Mesendoderm (in vitro differentiated cells): ENCODE data around the gene SMC3.

Experiments
- DNase-seq: peaks from one replicate; pipeline ENCODE4 v3.0.0; 2013
- H2AK5ac ChIP-seq: 2 replicates; pipeline ENCODE4 v1.6.1; 2013; ENCODE audit warnings: low read length, inconsistent platforms
- H2BK120ac ChIP-seq: 2 replicates; pipeline ENCODE4 v1.6.1; 2013; ENCODE audit warnings: low read depth, mild to moderate bottlenecking, low read length, moderate library complexity, mixed read lengths
- H2BK15ac ChIP-seq: replicated peaks from 2 replicates; pipeline ENCODE4 v1.6.1; 2013; ENCODE audit warnings: low read depth, mild to moderate bottlenecking, moderate library complexity
- H2BK5ac ChIP-seq: 2 replicates; pipeline ENCODE4 v1.6.1; 2013; ENCODE audit warnings: low read length, inconsistent platforms
- H3K18ac ChIP-seq: 2 replicates; pipeline ENCODE4 v1.6.1; 2013; ENCODE audit warnings: mild to moderate bottlenecking, low read length, mixed read lengths
- H3K23ac ChIP-seq: one replicate; pipeline ENCODE4 v1.6.1; 2013; ENCODE audit warnings: low read length
- H3K27ac ChIP-seq: 2 replicates; pipeline ENCODE4 v1.5.1; 2013; ENCODE audit warnings: low read depth, mild to moderate bottlenecking, inconsistent platforms, low read length, moderate library complexity
- H3K27me3 ChIP-seq: 2 replicates; pipeline ENCODE4 v1.6.1; 2013; ENCODE audit warnings: low read length, control low read depth, mild to moderate bottlenecking, inconsistent platforms; ENCODE audit not compliant: insufficient read depth, poor library complexity
- H3K36me3 ChIP-seq: 2 replicates; pipeline ENCODE4 v1.6.1; 2013; ENCODE audit warnings: low read length, inconsistent platforms; ENCODE audit not compliant: control insufficient read depth, insufficient read depth
- H3K4ac ChIP-seq: one replicate; pipeline ENCODE4 v1.6.1; 2013; ENCODE audit warnings: low read depth, mild to moderate bottlenecking, low read length, moderate library complexity
- H3K4me1 ChIP-seq: 2 replicates; pipeline ENCODE4 v1.6.1; 2013; ENCODE audit warnings: low read depth, low read length, inconsistent platforms; ENCODE audit not compliant: control insufficient read depth
- H3K4me2 ChIP-seq: 2 replicates; pipeline ENCODE4 v1.6.1; 2013; ENCODE audit warnings: low read length
- H3K4me3 ChIP-seq: 2 replicates; pipeline ENCODE4 v1.5.1; 2013; ENCODE audit warnings: mild to moderate bottlenecking, low read length
- H3K56ac ChIP-seq: one replicate; pipeline ENCODE4 v1.6.1; 2013; ENCODE audit warnings: low read length
- H3K79me1 ChIP-seq: 2 replicates; pipeline ENCODE4 v1.6.1; 2013; ENCODE audit warnings: low read length, inconsistent platforms
- H3K79me2 ChIP-seq: 2 replicates; pipeline ENCODE4 v1.6.1; 2013; ENCODE audit warnings: mild to moderate bottlenecking, low read length; ENCODE audit not compliant: control insufficient read depth, insufficient read depth
- H3K9ac ChIP-seq: 2 replicates; pipeline ENCODE4 v1.6.1; 2013; ENCODE audit warnings: low read length, inconsistent platforms
- H4K5ac ChIP-seq: one replicate; pipeline ENCODE4 v1.6.1; 2013; ENCODE audit warnings: low read length
- H4K8ac ChIP-seq: one replicate; pipeline ENCODE4 v1.6.1; 2013; ENCODE audit warnings: low read depth, mild to moderate bottlenecking, control low read depth, low read length, moderate library complexity
- WGBS: extraction: QIAGEN DNeasy Blood & Tissue Kit; methylation state at CpG from one replicate; pipeline ENCODE4 v1.1.7; 2013; ENCODE audit warnings: low lambda C conversion rate, missing lambda C conversion rate; ENCODE audit not compliant: insufficient coverage; ENCODE audit errors: extremely low coverage; 5-methylcytosine and 5-hydroxymethylcytosine counted together

SMC3 gene

GRCh38 chr10:110535958-110536891 lies 31.3 kb upstream of the SMC3 start:
- no peak overlapping the region for H2AK5ac ChIP-seq
- no CpG with 5 or more reads among the region's 12 CpGs for WGBS
- H2BK15ac ChIP-seq, result no peak overlapping the region
- H3K36me3 ChIP-seq, result no peaks in the 10 kb centered on the region
- no peak overlapping the region for H4K8ac ChIP-seq
- no peak overlapping the region for H3K4ac ChIP-seq
- no peak overlapping the region for H3K4me2 ChIP-seq
- H3K79me1 ChIP-seq, result no peaks in the 10 kb centered on the region
- no peaks in the 10 kb centered on the region for H3K79me2 ChIP-seq
- H3K27me3 ChIP-seq, result no peaks in the 10 kb centered on the region
- peaks cover 2% of the 10 kb centered on the region for H3K4me1 ChIP-seq
- H4K5ac ChIP-seq, result no peak overlapping the region
- no peak overlapping the region for H3K18ac ChIP-seq
- H3K23ac ChIP-seq, result no peak overlapping the region
- no peak for DNase-seq
- no peak overlapping the region for H2BK5ac ChIP-seq
- peak overlapping the region; percentile 52 for H3K56ac ChIP-seq
- H3K4me3 ChIP-seq, result no peak overlapping the region
- no peak overlapping the region for H3K9ac ChIP-seq
- H2BK120ac ChIP-seq, result no peak overlapping the region
- H3K27ac ChIP-seq, result no peak overlapping the region

GRCh38 chr10:110539091-110539490 lies 28.4 kb upstream of the SMC3 start:
- Histone ChIP-seq H3K56ac (no peak overlapping the region), H3K27ac (no peak overlapping the region), H2AK5ac (no peak overlapping the region), H3K4me2 (no peak overlapping the region), H2BK5ac (no peak overlapping the region), H3K4me1 (no peaks in the 10 kb centered on the region), H3K4me3 (no peak overlapping the region), H2BK15ac (no peak overlapping the region), H3K79me2 (no peaks in the 10 kb centered on the region), H3K27me3 (no peaks in the 10 kb centered on the region), H2BK120ac (no peak overlapping the region), H3K79me1 (no peaks in the 10 kb centered on the region), H3K4ac (no peak overlapping the region), H4K5ac (no peak overlapping the region), H3K18ac (no peak overlapping the region), H3K23ac (no peak overlapping the region), H3K36me3 (no peaks in the 10 kb centered on the region), H4K8ac (no peak overlapping the region), H3K9ac (no peak overlapping the region)
- WGBS, result no CpG with 5 or more reads among the region's 4 CpGs
- no peak for DNase-seq

DNA sequence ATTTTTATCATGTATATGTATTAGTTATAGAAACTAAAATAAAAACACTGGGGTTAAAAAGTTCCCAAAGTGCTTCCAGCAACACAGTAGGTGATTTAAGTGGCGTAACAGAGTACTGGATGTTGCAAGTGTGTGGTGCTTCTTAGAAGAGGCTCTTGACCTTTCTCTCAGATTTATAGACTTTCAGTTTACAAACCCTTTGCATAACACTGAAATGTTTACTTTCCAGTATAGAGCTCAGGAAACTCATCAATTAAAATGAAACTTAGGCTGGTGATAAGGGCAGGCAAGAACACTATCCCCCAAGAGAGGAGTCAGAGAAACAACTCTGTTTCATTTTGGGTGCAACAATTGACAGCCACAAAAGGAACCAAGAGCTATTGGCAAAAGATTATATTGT lies 27.5 kb upstream of the SMC3 start:
- Histone ChIP-seq H3K9ac (no peak overlapping the region), H2BK15ac (no peak overlapping the region), H3K56ac (no peak overlapping the region)

DNA sequence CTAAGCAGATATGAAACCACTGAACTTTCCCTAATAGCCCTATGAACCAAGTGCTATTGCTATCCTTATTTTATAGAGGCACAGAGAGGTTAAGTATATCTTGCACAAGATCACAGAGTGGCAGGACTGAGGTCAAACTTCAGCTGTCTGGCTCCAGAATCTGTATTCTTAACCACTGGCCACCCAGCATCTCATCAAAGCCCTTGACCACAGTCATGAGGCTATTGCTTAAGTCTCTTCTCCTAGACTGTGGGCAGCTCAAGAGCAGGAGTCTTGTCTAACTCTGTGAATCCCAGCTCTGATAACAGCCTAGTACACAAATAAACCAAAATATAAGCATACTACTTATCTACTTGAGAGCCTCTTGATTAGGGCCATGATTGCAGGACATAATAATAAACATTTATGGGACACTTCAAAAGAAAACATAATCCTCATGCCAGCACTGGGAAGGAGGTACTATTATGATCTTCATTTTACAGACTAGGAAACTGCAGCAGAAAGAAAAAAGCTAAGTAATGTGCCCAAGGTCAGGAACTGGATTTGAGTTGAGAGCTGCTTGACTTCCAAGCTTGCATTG lies 22.4 kb upstream of the SMC3 start:
- no peak overlapping the region for H2BK120ac ChIP-seq
- no peak overlapping the region for H3K4ac ChIP-seq
- no peak overlapping the region for H4K8ac ChIP-seq
- no peaks in the 10 kb centered on the region for H3K79me1 ChIP-seq
- H3K23ac ChIP-seq, result no peak overlapping the region
- no peaks in the 10 kb centered on the region for H3K4me1 ChIP-seq
- DNase-seq, result no peak
- H3K18ac ChIP-seq, result no peak overlapping the region
- H2BK5ac ChIP-seq, result no peak overlapping the region
- no peaks in the 10 kb centered on the region for H3K36me3 ChIP-seq
- no peaks in the 10 kb centered on the region for H3K79me2 ChIP-seq
- no peak overlapping the region for H3K9ac ChIP-seq
- no peak overlapping the region for H3K4me3 ChIP-seq
- H3K27me3 ChIP-seq, result no peaks in the 10 kb centered on the region
- H3K4me2 ChIP-seq, result no peak overlapping the region
- H3K27ac ChIP-seq, result no peak overlapping the region
- H4K5ac ChIP-seq, result no peak overlapping the region
- H3K56ac ChIP-seq, result no peak overlapping the region
- no peak overlapping the region for H2BK15ac ChIP-seq
- H2AK5ac ChIP-seq, result no peak overlapping the region

More for the DNA sequence above, 27.5 kb upstream of the SMC3 start:
- Histone ChIP-seq H3K4me2 (no peak overlapping the region), H3K4ac (no peak overlapping the region), H3K27me3 (no peaks in the 10 kb centered on the region), H4K5ac (no peak overlapping the region), H3K27ac (no peak overlapping the region), H2AK5ac (no peak overlapping the region), H2BK120ac (no peak overlapping the region), H3K36me3 (no peaks in the 10 kb centered on the region), H3K79me1 (no peaks in the 10 kb centered on the region), H3K18ac (no peak overlapping the region), H3K79me2 (no peaks in the 10 kb centered on the region), H4K8ac (no peak overlapping the region), H3K23ac (no peak overlapping the region), H2BK5ac (no peak overlapping the region), H3K4me3 (no peak overlapping the region), H3K4me1 (no peaks in the 10 kb centered on the region)
- WGBS, result no CpG with 5 or more reads among the region's 1 CpG
- no peak for DNase-seq

GRCh38 chr10:110546077-110546476 lies 21.4 kb upstream of the SMC3 start:
- no peaks in the 10 kb centered on the region for H3K79me1 ChIP-seq

More at GRCh38 chr10:110546077-110546476, 21.4 kb upstream of the SMC3 start:
- no peak overlapping the region for H2BK15ac ChIP-seq
- no peak overlapping the region for H3K23ac ChIP-seq
- H3K4ac ChIP-seq, result no peak overlapping the region
- no peaks in the 10 kb centered on the region for H3K27me3 ChIP-seq
- no peak overlapping the region for H4K8ac ChIP-seq
- no peak for DNase-seq
- no peak overlapping the region for H3K9ac ChIP-seq
- no peak overlapping the region for H2AK5ac ChIP-seq
- no peak overlapping the region for H3K56ac ChIP-seq
- H3K18ac ChIP-seq, result no peak overlapping the region
- WGBS, result no CpG with 5 or more reads among the region's 6 CpGs
- H2BK120ac ChIP-seq, result no peak overlapping the region
- H3K4me3 ChIP-seq, result no peak overlapping the region
- no peaks in the 10 kb centered on the region for H3K36me3 ChIP-seq
- H3K4me1 ChIP-seq, result peaks cover 3% of the 10 kb centered on the region
- no peak overlapping the region for H3K4me2 ChIP-seq
- no peaks in the 10 kb centered on the region for H3K79me2 ChIP-seq
- no peak overlapping the region for H3K27ac ChIP-seq
- no peak overlapping the region for H4K5ac ChIP-seq
- no peak overlapping the region for H2BK5ac ChIP-seq
